HEK293 (cell line): ENCODE results near the gene FRMPD2.

Source experiments
- CTCF ChIA-PET: fragments of 350-600 bp; formaldehyde crosslinking; extraction: SDS; loops from one replicate; lab custom pipeline; 2021; ENCODE audit warnings: antibody characterized with exemption; lab: Yijun Ruan, JAX
- POLR2A ChIA-PET: fragments of 300-600 bp; formaldehyde crosslinking; extraction: SDS; loops from one replicate; lab custom pipeline; 2020; ENCODE audit warnings: antibody characterized with exemption, inconsistent platforms; lab: Yijun Ruan, JAX
- H3K27ac ChIP-seq: fragments of 200-500 bp; sonication (Bioruptor generic); 2 replicates; pipeline ENCODE4 v1.5.1; 2014; ENCODE audit warnings: low read depth, low read length, control low read depth, inconsistent platforms; ENCODE audit errors: extremely low read depth
- H3K36me3 ChIP-seq, 2 experiments: fragments of 200-500 bp in 1 of 2; sonication (Bioruptor generic) in 1 of 2; 1 replicate in 1 of 2; 2 replicates in 1 of 2; pipeline ENCODE4 v1.5.1; 2014 to 2017; ENCODE audit warnings: inconsistent platforms in 2 of 2, low read length in 2 of 2; ENCODE audit not compliant: control insufficient read depth in 2 of 2, insufficient read depth in 1 of 2
- H3K4me1 ChIP-seq: fragments of 200-500 bp; sonication (Bioruptor generic); 2 replicates; pipeline ENCODE4 v1.5.1; 2014; ENCODE audit warnings: mild to moderate bottlenecking, low read length, inconsistent platforms; ENCODE audit not compliant: control insufficient read depth, insufficient read depth
- H3K4me3 ChIP-seq: 2 replicates; pipeline ENCODE4 v1.5.1; 2011; ENCODE audit warnings: low read depth, mild to moderate bottlenecking, control low read depth, low read length, moderate library complexity
- H3K9me3 ChIP-seq: fragments of 200-500 bp; sonication (Bioruptor generic); 2 replicates; pipeline ENCODE4 v1.5.1; 2014; ENCODE audit warnings: low read depth, low read length, inconsistent platforms; ENCODE audit not compliant: control insufficient read depth, insufficient read depth
- BCL6B ChIP-seq: fragments of 450-650 bp; formaldehyde crosslinking; IDR thresholded peaks from 2 replicates; pipeline ENCODE4 v1.5.1; 2017; ENCODE audit warnings: missing biosample characterization, missing genetic modification characterization
- IKZF3 ChIP-seq: fragments of 450-650 bp; IDR thresholded peaks from 2 replicates; pipeline ENCODE4 v1.5.0; 2018; ENCODE audit warnings: missing biosample characterization, mild to moderate bottlenecking, missing genetic modification characterization, moderate library complexity
- INSM2 ChIP-seq: fragments of 450-650 bp; formaldehyde crosslinking; IDR thresholded peaks from 2 replicates; pipeline ENCODE4 v1.5.1; 2016; ENCODE audit warnings: missing biosample characterization, missing genetic modification characterization
- SETDB1 ChIP-seq: IDR thresholded peaks from one replicate; pipeline ENCODE4 v1.6.1; 2017; ENCODE audit warnings: mild to moderate bottlenecking, low read length, moderate library complexity, mixed read lengths; ENCODE audit not compliant: insufficient read length
- YY2 ChIP-seq: fragments of 450-650 bp; formaldehyde crosslinking; IDR thresholded peaks from 2 replicates; pipeline ENCODE4 v1.5.1; 2016; ENCODE audit warnings: missing biosample characterization, missing genetic modification characterization
- ZBTB10 ChIP-seq: fragments of 450-650 bp; formaldehyde crosslinking; IDR thresholded peaks from 2 replicates; pipeline ENCODE4 v1.5.1; 2016; ENCODE audit warnings: missing biosample characterization, missing genetic modification characterization
- ZBTB11 ChIP-seq: fragments of 450-650 bp; formaldehyde crosslinking; conservative IDR thresholded peaks from 2 replicates; pipeline ENCODE4 v1.5.1; 2016; ENCODE audit warnings: low read depth, missing biosample characterization, missing genetic modification characterization
- ZFP41 ChIP-seq: fragments of 450-650 bp; formaldehyde crosslinking; IDR thresholded peaks from 2 replicates; pipeline ENCODE4 v1.5.1; 2016; ENCODE audit warnings: missing biosample characterization, missing genetic modification characterization, borderline replicate concordance
- ZFP69B ChIP-seq: fragments of 450-650 bp; formaldehyde crosslinking; IDR thresholded peaks from 2 replicates; pipeline ENCODE4 v1.5.1; 2016; ENCODE audit warnings: missing biosample characterization, missing genetic modification characterization
- ZNF221 ChIP-seq: fragments of 450-650 bp; formaldehyde crosslinking; IDR thresholded peaks from 2 replicates; pipeline ENCODE4 v1.5.1; 2017; ENCODE audit warnings: missing biosample characterization, missing genetic modification characterization, borderline replicate concordance
- ZNF341 ChIP-seq: fragments of 450-650 bp; formaldehyde crosslinking; IDR thresholded peaks from 2 replicates; pipeline ENCODE4; 2016; ENCODE audit warnings: low read depth, missing biosample characterization, missing genetic modification characterization
- ZNF449 ChIP-seq: fragments of 450-650 bp; formaldehyde crosslinking; IDR thresholded peaks from 2 replicates; pipeline ENCODE4 v1.5.1; 2017; ENCODE audit warnings: missing biosample characterization, mild to moderate bottlenecking, missing genetic modification characterization, moderate library complexity
- ZNF549 ChIP-seq: fragments of 450-650 bp; IDR thresholded peaks from 2 replicates; pipeline ENCODE4 v1.5.1; 2018; ENCODE audit warnings: missing biosample characterization, missing genetic modification characterization, mild to moderate bottlenecking, inconsistent platforms, moderate library complexity
- ZNF621 ChIP-seq: fragments of 450-650 bp; formaldehyde crosslinking; IDR thresholded peaks from 2 replicates; pipeline ENCODE4 v1.5.1; 2017; ENCODE audit warnings: missing biosample characterization, missing genetic modification characterization
- ZNF707 ChIP-seq: fragments of 450-650 bp; formaldehyde crosslinking; IDR thresholded peaks from 2 replicates; pipeline ENCODE4 v1.5.1; 2016; ENCODE audit warnings: missing biosample characterization, missing genetic modification characterization
- ZNF768 ChIP-seq: fragments of 450-650 bp; formaldehyde crosslinking; IDR thresholded peaks from 2 replicates; pipeline ENCODE4 v1.5.1; 2018; ENCODE audit warnings: missing biosample characterization, mild to moderate bottlenecking, missing genetic modification characterization
- ZNF776 ChIP-seq: fragments of 450-650 bp; formaldehyde crosslinking; IDR thresholded peaks from 2 replicates; pipeline ENCODE4 v1.5.0; 2017; ENCODE audit warnings: missing biosample characterization, missing genetic modification characterization, borderline replicate concordance

Gene FRMPD2

GRCh38 chr10:48197236-48197899 lies 77.1 kb downstream of the FRMPD2 start (continued):
- TF ChIP-seq ZBTB10 (tag by site-specific recombination) (no peak), ZNF549 (tag by site-specific recombination) (no peak), ZNF768 (tag by site-specific recombination) (no peak), YY2 (no peak), IKZF3 (tag by site-specific recombination) (no peak), ZNF221 (no peak), SETDB1 (no peak), ZBTB11 (no peak), ZNF449 (tag by site-specific recombination) (no peak), ZFP41 (no peak), ZNF707 (tag by site-specific recombination) (no peak), ZFP69B (tag by site-specific recombination) (no peak)

- POLR2A ChIA-PET: no interaction called here
Observed at GRCh38 chr10:48195803-48196202, 78.7 kb downstream of the FRMPD2 start.

More at GRCh38 chr10:48195803-48196202, 78.7 kb downstream of the FRMPD2 start:
- no peak overlapping the region for H3K4me3 ChIP-seq
- CTCF ChIA-PET: interaction anchor here (0.8 to 1.3 kb wide), 3 partner anchors 18 to 461 kb away, joined by 3 to 4 read pairs (median 4); no protein-coding TSS in a partner anchor
- H3K4me1 ChIP-seq: no peaks in the 10 kb centered on the region
- no peak overlapping the region for H3K27ac ChIP-seq
- TF ChIP-seq INSM2 (tag by site-specific recombination) (no peak), ZNF621 (tag by site-specific recombination) (no peak), BCL6B (tag by site-specific recombination) (no peak), ZNF776 (tag by site-specific recombination) (no peak), ZNF341 (0 out of 2 replicates have a peak, but pooled peaks have one; percentile 15)
- H3K9me3 ChIP-seq: no peaks in the 10 kb centered on the region; the same call in 1 of the 2 replicates
- no peaks in the 10 kb centered on the region for H3K36me3 ChIP-seq
